Iris pigment epithelial cell (primary cell): Measurements from ENCODE around the gene CDH16.

Experiments
- DNase-seq: peaks from one replicate; pipeline ENCODE4 v3.0.0-alpha.2; 2011; ENCODE audit warnings: low read depth

Gene CDH16

DNA sequence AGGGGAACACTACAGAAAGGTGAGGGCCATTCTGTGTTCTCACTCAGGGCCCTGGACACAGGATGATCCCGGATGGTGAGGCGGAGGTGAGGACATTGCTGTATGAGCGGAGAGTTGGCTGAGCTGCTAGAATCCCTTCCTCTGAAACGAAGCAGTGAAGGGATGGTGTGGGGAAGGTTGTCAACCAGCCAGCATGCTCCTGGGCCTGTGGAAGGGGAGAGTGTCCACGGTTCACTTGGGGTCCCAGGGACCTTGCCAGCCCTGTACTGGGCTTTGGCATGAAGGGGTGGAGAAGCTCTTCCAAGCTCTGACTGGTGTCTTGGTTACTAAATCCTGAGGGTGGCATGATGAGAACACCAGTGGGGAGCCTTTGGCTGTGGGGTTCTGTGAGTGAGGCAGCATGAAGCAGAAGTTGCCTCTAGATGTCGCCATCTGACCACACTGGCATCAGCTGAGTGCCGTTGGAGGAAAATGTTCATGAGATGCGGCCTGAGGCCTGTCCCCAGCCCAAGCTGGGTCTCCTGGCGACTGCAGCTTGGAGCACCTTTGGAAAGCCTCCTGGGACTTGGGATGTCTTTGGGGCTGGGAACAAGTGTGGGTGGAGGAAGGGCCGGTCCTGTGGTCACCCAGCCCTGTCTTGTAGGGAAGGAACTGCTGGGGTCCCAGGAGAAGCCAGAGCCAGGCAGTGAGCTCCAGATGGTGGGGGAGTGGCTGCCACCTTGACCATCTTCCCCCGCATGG is 23.6 kb downstream of the CDH16 start:
- peak; percentile 71 for DNase-seq

DNA sequence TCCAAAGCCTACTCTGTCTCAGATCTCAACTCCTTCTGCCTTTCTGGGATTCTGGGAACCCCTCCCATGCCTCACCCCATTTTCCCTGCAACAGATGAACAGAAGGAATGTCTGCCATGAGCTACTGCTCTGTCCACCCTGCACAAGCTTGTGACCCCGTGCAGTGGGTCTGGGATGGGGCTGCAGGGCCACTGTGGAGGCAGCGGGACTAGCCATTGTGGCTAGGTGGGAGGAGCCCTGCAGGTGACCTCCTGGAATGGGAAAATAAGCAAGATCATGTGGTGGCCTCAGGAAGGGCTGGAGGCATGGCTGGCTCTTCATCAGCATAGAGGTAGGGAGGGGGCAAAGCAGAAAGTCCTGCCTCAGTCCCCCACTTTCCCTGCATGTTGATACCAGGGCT is 24.6 kb downstream of the CDH16 start:
- no peak for DNase-seq

DNA sequence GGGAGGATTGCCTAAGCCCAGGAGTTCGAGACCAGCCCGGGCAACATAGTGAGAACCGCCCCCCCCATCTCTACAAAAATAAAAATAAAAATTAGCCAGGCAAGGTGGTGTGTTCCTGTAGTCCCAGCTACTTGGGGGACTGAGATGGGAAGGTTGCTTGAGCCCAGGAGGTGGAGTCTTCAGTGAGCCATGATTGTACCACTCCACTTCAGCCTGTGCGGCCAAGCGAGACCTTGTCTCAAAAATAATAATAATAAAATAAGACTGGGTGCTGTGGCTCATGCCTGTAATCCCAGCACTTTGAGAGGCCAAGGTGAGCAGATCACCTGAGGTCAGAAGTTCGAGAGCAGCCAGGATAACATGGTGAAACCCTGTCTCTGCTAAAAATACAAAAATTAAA is 26.9 kb downstream of the CDH16 start:
- no peak for DNase-seq

DNA sequence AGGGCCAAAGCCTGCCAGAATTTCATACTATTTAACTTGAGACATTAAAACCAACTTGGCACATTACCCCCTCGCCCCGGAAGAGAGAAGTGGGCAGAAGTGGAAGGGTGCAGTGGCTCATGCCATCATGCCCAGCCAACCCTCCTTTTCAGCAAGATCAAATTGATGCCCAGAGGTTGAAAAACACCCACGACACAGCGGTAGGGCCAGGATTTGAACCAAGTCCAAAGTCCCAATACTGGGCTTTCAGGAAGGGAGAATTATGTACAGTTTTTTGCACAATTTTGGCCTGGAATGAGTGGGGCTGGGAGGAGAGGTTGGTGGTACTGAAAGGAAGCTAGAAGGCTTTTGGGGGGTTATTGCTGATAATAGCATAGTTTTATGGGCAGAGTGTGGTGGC is 27.3 kb downstream of the CDH16 start:
- DNase-seq: no peak

DNA sequence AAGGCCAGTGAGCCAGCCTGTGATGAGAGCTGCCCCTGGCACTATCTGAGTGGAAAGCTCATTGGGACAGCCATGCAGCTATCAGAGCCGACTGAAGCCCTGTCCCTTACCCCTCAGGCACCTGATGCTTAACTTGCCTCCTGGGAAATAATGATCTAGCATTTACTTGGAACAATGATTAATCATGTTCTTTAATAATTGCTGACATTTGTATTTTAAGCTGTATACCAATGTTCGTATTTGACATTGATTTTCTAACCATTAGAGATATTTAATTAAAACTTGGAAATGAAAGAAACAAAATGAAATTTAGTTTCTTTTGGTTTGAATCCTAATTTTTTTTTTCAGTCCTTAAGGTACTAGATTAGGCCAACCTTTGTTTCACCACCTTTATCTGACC is 27.9 kb downstream of the CDH16 start:
- no peak for DNase-seq

GRCh38 chr16:66889622-66890021 is 29.1 kb downstream of the CDH16 start:
- DNase-seq: no peak

GRCh38 chr16:66888647-66889615 is 29.8 kb downstream of the CDH16 start:
- no peak for DNase-seq

GRCh38 chr16:66886914-66887313 is 31.8 kb downstream of the CDH16 start:
- no peak for DNase-seq

GRCh38 chr16:66886321-66886720 is 32.4 kb downstream of the CDH16 start:
- DNase-seq: no peak

DNA sequence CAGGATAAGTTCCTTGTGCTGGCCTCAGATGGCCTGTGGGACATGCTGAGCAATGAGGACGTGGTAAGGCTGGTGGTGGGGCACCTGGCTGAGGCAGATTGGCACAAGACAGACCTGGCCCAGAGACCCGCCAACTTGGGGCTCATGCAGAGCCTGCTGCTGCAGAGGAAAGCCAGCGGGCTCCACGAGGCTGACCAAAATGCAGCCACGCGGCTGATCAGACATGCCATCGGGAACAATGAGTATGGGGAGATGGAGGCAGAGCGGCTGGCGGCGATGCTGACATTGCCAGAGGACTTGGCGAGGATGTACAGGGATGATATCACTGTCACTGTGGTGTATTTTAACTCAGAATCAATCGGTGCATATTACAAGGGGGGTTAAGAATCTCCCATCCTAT is 33.2 kb downstream of the CDH16 start:
- no peak for DNase-seq

DNA sequence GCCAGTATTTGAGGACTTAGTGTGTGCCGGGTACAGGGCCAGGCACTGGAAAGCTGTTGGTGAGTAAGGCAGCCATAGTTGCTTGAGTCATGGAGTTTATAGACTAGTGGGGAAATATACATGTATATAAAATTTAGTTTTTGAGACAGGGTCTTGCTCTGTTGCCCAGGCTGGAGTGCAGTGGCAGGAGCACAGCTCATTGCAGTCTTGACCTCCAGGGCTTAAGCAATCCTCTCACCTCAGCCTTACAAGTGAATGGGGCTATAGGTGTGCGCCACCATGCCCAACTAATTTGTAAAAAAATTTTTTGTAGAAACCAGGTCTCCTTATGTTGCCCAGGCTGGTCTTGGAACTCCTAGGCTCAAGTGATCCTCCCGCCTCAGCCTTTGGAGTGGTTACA is 36.0 kb downstream of the CDH16 start:
- DNase-seq: no peak

- no peak for DNase-seq
These were observed 36.6 kb downstream of the CDH16 start for GRCh38 chr16:66881964-66882508.

- DNase-seq: no peak
These were observed 37.1 kb downstream of the CDH16 start for GRCh38 chr16:66881560-66881959.

DNA sequence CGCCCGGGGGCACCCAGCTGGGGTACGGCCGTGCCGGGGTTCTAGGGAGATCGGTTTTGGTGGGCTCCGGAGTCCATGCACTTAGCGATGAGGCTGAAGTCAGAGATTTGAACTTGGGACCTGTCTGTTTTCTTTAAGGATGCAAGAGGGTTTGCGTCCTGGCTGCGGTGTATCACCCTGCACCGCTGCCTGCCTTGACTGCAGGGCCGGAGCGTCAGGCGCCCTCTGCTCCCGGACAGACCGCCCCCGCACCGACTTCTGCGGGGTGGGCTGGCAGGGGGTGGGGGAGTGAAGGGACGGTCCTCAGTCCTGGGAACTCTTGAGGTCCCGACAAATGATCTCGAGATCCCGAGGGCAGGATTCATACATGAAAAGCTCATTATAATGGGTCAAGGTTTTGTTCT is 37.7 kb downstream of the CDH16 start:
- no peak for DNase-seq

DNA sequence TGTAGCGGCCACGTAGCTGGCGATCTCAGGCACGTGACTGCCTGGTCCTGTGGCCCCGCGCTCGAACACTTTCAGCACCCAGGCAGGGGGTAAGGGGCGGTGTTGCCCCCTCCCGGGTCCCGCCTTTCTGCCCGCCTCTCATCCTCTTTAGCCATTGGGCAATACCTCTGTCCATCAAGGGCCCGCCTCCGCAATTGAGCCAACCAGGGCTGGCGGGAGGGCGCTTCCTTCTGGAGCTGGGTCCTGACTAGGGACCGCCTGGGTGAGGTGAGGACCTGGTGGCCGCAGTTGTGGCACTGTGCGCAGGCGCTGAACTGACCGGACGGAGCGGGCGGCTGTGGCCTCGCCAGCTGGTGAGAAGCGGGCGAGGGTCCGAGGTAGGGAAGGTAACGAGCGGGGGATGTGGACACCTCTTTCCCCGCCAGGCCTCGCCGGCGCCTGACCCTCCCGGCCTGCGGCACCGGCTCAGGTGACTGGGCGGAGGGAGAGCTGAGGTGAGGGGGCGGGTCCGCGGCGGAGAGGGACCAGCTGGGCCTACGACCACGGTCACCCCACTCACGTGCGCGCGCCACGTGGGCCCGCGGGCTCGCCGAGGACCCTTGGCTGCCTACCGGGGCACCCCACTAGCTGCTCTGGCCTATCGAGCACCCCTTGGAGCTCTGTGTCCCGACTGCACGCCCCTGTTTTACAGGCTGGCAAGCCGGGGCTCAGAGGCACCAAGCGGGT is 38.2 kb downstream of the CDH16 start, which contains the start of gene PDP2:
PDP2 (plus strand) TSS at position 228 of the 726 bp plus-strand sequence. CDS start 3,770 bp downstream, outside the sequence.
- peak; percentile 88 for DNase-seq

GRCh38 chr16:66878067-66878466 is 40.6 kb downstream of the CDH16 start:
- DNase-seq: no peak

GRCh38 chr16:66874079-66874775 is 44.5 kb downstream of the CDH16 start:
- DNase-seq: peak; percentile 71

DNA sequence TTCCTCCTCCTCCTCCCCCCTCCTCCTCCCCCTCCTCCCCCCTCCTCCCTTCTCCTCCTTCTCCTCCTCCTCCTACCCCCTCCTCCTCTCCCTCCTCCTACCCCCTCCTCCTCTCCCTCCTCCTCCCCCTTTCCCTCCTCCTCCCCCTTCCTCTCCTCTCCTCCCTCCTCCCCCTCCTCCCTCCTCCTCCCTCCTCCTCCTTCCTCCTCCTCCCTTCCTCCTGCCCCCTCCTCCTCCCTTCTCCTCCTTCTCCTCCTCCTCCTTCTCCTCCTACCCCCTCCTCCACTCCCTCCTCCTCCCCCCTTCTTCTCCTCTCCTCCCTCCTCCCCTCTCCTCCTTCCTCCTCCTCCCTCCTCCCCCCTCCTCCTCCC is 45.0 kb downstream of the CDH16 start:
- no peak for DNase-seq

DNA sequence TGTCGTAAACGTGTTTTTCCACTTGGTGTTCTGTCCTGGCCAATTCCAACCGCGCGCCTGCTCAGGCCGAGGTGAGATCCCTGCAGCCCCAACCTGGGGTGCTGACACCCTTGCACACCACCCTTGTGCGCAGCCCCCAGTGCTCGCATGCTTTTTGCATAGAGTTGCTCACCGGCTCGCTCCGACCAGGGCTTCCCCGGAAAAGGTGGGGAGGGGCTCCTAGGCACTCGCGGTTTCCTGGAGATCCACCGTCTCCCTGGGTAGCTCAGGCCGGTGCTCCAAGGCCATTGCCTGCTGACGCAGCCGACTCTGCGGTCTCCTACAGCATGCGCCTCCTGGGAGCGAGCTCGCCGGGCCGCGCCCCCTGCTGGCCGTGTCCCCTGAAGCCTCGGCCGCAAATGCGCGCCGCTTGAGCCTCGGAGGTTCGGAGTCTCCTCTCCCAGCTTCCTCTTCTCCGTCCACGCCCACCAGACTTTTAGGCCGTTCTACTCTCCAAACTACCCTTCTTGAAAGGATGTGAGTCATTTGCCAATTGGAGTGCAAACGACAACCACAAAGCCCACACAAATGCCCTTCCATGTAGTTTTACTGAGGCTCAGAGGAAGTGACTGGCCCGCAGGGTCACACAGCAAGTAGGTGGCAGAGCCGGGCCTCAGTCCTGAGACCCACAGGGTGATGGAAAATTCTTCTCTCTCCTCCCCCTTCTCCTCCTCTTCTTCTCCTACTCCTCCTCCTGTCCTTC is 45.6 kb downstream of the CDH16 start:
- DNase-seq: peak; percentile 99

- no peak for DNase-seq
These were observed 46.1 kb downstream of the CDH16 start for GRCh38 chr16:66872559-66872942.

- DNase-seq: no peak
These were observed 46.8 kb downstream of the CDH16 start for GRCh38 chr16:66871840-66872239.
